HG03095 (cell line): ENCODE measurements around the gene MCM5.
A peak's percentile ranks its signal among the peaks of the same experiment; 100 is the strongest.
"Not testable (repeated sequence)": the region's sequence is repeated elsewhere in the genome, so short reads cannot be mapped to it uniquely, and the experiment has no call there.

Experiments used
- ATAC-seq: cut with Tn5 transposase; IDR thresholded peaks from one replicate; pipeline ENCODE4 v1.9.1; 2021; ENCODE audit warnings: moderate library complexity; ENCODE audit not compliant: unreplicated experiment

The MCM5 gene

GRCh38 chr22:35399678-35400500 is at the start of gene MCM5:
Gene MCM5, plus strand, starts transcription at chr22:35400140. Its CDS starts 299 bp downstream, at chr22:35400439.
- ATAC-seq, result peak; percentile 80

GRCh38 chr22:35350539-35351503 is 49.1 kb upstream of the MCM5 start:
- peak; percentile 70 for ATAC-seq

- no peak for ATAC-seq
Observed at GRCh38 chr22:35352214-35353111, 47.5 kb upstream of the MCM5 start.

GRCh38 chr22:35353318-35353717 is 46.6 kb upstream of the MCM5 start:
- ATAC-seq, result no peak

GRCh38 chr22:35354068-35354467 is 45.9 kb upstream of the MCM5 start:
- ATAC-seq, result no peak

GRCh38 chr22:35357883-35358621 is 41.9 kb upstream of the MCM5 start:
- no peak for ATAC-seq

- no peak for ATAC-seq
Observed at GRCh38 chr22:35359380-35360065, 40.4 kb upstream of the MCM5 start.

GRCh38 chr22:35361001-35361558 is 38.9 kb upstream of the MCM5 start:
- ATAC-seq, result no peak

- ATAC-seq, result no peak
Observed at GRCh38 chr22:35363566-35364086, 36.3 kb upstream of the MCM5 start.

GRCh38 chr22:35364230-35364629 is 35.7 kb upstream of the MCM5 start:
- ATAC-seq, result not testable (repeated sequence)

GRCh38 chr22:35367331-35367886 is 32.5 kb upstream of the MCM5 start:
- no peak for ATAC-seq

GRCh38 chr22:35368386-35368785 is 31.6 kb upstream of the MCM5 start:
- no peak for ATAC-seq

- no peak for ATAC-seq
Observed at GRCh38 chr22:35369996-35370395, 29.9 kb upstream of the MCM5 start.

GRCh38 chr22:35373781-35374180 is 26.2 kb upstream of the MCM5 start:
- ATAC-seq, result no peak

GRCh38 chr22:35375031-35375430 is 24.9 kb upstream of the MCM5 start:
- no peak for ATAC-seq

- no peak for ATAC-seq
Observed at GRCh38 chr22:35375526-35375925, 24.4 kb upstream of the MCM5 start.

GRCh38 chr22:35376728-35377472 is 23.0 kb upstream of the MCM5 start:
- ATAC-seq, result peak; percentile 43

- ATAC-seq, result no peak
Observed at GRCh38 chr22:35377735-35378134, 22.2 kb upstream of the MCM5 start.
